Astrocyte of the spinal cord (primary cell): ENCODE measurements around the gene PXDC1.
"Not testable (repeated sequence)": the region's sequence is repeated elsewhere in the genome, so short reads cannot be mapped to it uniquely, and the experiment has no call there.

Experiments used
- DNase-seq: peaks from one replicate; pipeline ENCODE4 v3.0.0; 2011; ENCODE audit warnings: low read depth, low spot score
- H3K4me3 ChIP-seq: 2 replicates; pipeline ENCODE4 v1.5.1; 2011; ENCODE audit warnings: low read depth, mild to moderate bottlenecking, low read length, moderate library complexity
- CTCF ChIP-seq: IDR thresholded peaks from 2 replicates; pipeline ENCODE4 v1.5.1; 2012; ENCODE audit warnings: low read depth, mild to moderate bottlenecking, low read length, inconsistent platforms
- in situ Hi-C: cut with HindIII; loops from 2 replicates; pipeline ENCODE4 v1.10.0; 2017; ENCODE audit warnings: low sequenced_read_pairs

The PXDC1 gene

GRCh38 chr6:3724451-3725144, 26.9 kb downstream of the PXDC1 start:
- H3K4me3 ChIP-seq: no peak overlapping the region
- TF ChIP-seq CTCF: no peak
- in situ Hi-C loops: loop anchor here (25.0 kb wide), 1 partner anchor 437 kb away; no protein-coding TSS in a partner anchor
- no peak for DNase-seq

GRCh38 chr6:3723966-3724365, 27.5 kb downstream of the PXDC1 start:
- TF ChIP-seq CTCF: no peak
- DNase-seq: no peak
- no peak overlapping the region for H3K4me3 ChIP-seq
- in situ Hi-C loops: loop anchor here (25.0 kb wide), 1 partner anchor 437 kb away; no protein-coding TSS in a partner anchor

- TF ChIP-seq CTCF: no peak
- H3K4me3 ChIP-seq: no peak overlapping the region
- DNase-seq: no peak
- in situ Hi-C loops: loop anchor here (25.0 kb wide), 1 partner anchor 436 kb away; no protein-coding TSS in a partner anchor
These were observed 28.3 kb downstream of the PXDC1 start for GRCh38 chr6:3723251-3723650.

- in situ Hi-C loops: loop anchor here (25.0 kb wide), 1 partner anchor 435 kb away; no protein-coding TSS in a partner anchor
- no peak for DNase-seq
- H3K4me3 ChIP-seq: no peak overlapping the region
- TF ChIP-seq CTCF: no peak
These were observed 28.7 kb downstream of the PXDC1 start for GRCh38 chr6:3722785-3723184.

- no peak overlapping the region for H3K4me3 ChIP-seq
- DNase-seq: peak; percentile 70
- in situ Hi-C loops: loop anchor here (25.0 kb wide), 1 partner anchor 435 kb away; no protein-coding TSS in a partner anchor
- TF ChIP-seq CTCF: no peak
These were observed 29.5 kb downstream of the PXDC1 start for GRCh38 chr6:3721810-3722621.

GRCh38 chr6:3720770-3721169, 30.7 kb downstream of the PXDC1 start:
- in situ Hi-C loops: loop anchor here (25.0 kb wide), 1 partner anchor 433 kb away; no protein-coding TSS in a partner anchor
- not testable (repeated sequence) for H3K4me3 ChIP-seq, DNase-seq
